ENCODE results near the gene EXOSC2.

The EXOSC2 gene

GRCh38 chr9:130740218-130741023 lies 46.8 kb downstream of the EXOSC2 start:
- DNase-seq: no peak

GRCh38 chr9:130741024-130741305 lies 47.4 kb downstream of the EXOSC2 start:
- DNase-seq: no peak

- DNase-seq: no peak
Observed at GRCh38 chr9:130741831-130742449, 48.4 kb downstream of the EXOSC2 start.

GRCh38 chr9:130743656-130744055 lies 50.1 kb downstream of the EXOSC2 start:
- no peak for DNase-seq

GRCh38 chr9:130745210-130745800 lies 51.7 kb downstream of the EXOSC2 start:
- DNase-seq: no peak

GRCh38 chr9:130745829-130746228 lies 52.2 kb downstream of the EXOSC2 start:
- no peak for DNase-seq

GRCh38 chr9:130746434-130747212 lies 53.0 kb downstream of the EXOSC2 start:
- DNase-seq: no peak

GRCh38 chr9:130751631-130752355 lies 58.2 kb downstream of the EXOSC2 start:
- no peak for DNase-seq

All from stimulated activated CD4-positive, alpha-beta T cell treated with anti-CD3 and anti-CD28 coated beads, Interleukin-4, amount 100 ng/mL, for 4 hours (primary cell).